ENCODE results near the gene MORF4L1. TPM values are rescaled to one million over a fixed set of nuclear protein-coding genes. Genes with fewer than 3 reads are reported as not detected.

MORF4L1 gene
- total and polyA plus RNA-seq, 2 experiments from 2014 or later = 520 to 571 TPM

- peaks cover 7% of the 10 kb centered on the region for H3K27me3 Mint-ChIP-seq (ENCODE audit: insufficient read depth, low read depth, poor library complexity)
These were observed 12.5 kb upstream of the MORF4L1 start for GRCh38 chr15:78859971-78860719.

More at GRCh38 chr15:78859971-78860719, 12.5 kb upstream of the MORF4L1 start:
- Mint-ChIP-seq H3K27ac (peak overlapping the region; percentile 97), H3K9me3 (peaks cover 9% of the 10 kb centered on the region; the same call in 2 of the 3 replicates), H3K36me3 (ENCODE audit: low read depth) (no peaks in the 10 kb centered on the region), H3K4me1 (no peaks in the 10 kb centered on the region), H3K4me3 (peak overlapping the region; percentile 83)
- Histone ChIP-seq H3K36me3 (ENCODE audit: insufficient read depth) (no peaks in the 10 kb centered on the region), H3K27ac (ENCODE audit: low read depth) (peak overlapping the region; percentile 93), H3F3A (replicated peaks; ENCODE audit: low read depth) (no peaks in the 10 kb centered on the region), H3K4me3 (peak overlapping the region; percentile 59), H3K4me2 (peak overlapping the region; percentile 74), H3K4me1 (ENCODE audit: insufficient read depth) (no peaks in the 10 kb centered on the region), H2AFZ (peak overlapping the region; percentile 85; the same call in 1 of the 2 replicates), H4K20me1 (replicated peaks; ENCODE audit: insufficient read depth) (no peaks in the 10 kb centered on the region), H3K9me2 (ENCODE audit: insufficient read depth) (no peaks in the 10 kb centered on the region), H3K27me3 (ENCODE audit: insufficient read depth) (no peaks in the 10 kb centered on the region), H3K79me2 (replicated peaks; ENCODE audit: insufficient read depth) (no peaks in the 10 kb centered on the region)
- DNase-seq (ENCODE audit: low spot score) = peak; percentile 96
- peak; percentile 57 for TF ChIP-seq POLR2AphosphoS5 (IDR thresholded peaks at IDR 0.05; ENCODE audit: low read depth)
- TF ChIP-seq JUNB (IDR thresholded peaks at IDR 0.05; ENCODE audit: unreplicated experiment) = no peak
- no peak for TF ChIP-seq ZNF114 (CRISPR knock-in tag; IDR thresholded peaks at IDR 0.05)
- TF ChIP-seq CREB1 (CRISPR knock-in tag; IDR thresholded peaks at IDR 0.05; ENCODE audit: low read depth) = no peak
- TF ChIP-seq CTCF (conservative IDR thresholded peaks at IDR 0.05; ENCODE audit: low read depth in 2 of 2) = peak; percentile 56 to 62
- no peak for TF ChIP-seq NANOG (IDR thresholded peaks at IDR 0.05; ENCODE audit: borderline replicate concordance)
- no peak for TF ChIP-seq EZH2 (IDR thresholded peaks at IDR 0.05; ENCODE audit: low read depth, unreplicated experiment)
- no peak for TF ChIP-seq ZNF462 (CRISPR knock-in tag; IDR thresholded peaks at IDR 0.05)
- peak; percentile 99 for ATAC-seq

Measured in GM23338 (cell line).